GM18870 (cell line): Measurements from ENCODE around the gene ALG12.

Source experiments
- ATAC-seq: cut with Tn5 transposase; IDR thresholded peaks from one replicate; pipeline ENCODE4 v1.9.1; 2021; ENCODE audit warnings: moderate library complexity; ENCODE audit not compliant: unreplicated experiment

Gene ALG12

GRCh38 chr22:49933236-49934159 lies 15.3 kb upstream of the ALG12 start:
- no peak for ATAC-seq

- ATAC-seq, result no peak
Observed at GRCh38 chr22:49930596-49931412, 12.6 kb upstream of the ALG12 start.

- ATAC-seq, result no peak
Observed at GRCh38 chr22:49929994-49930575, 11.8 kb upstream of the ALG12 start.

- ATAC-seq, result no peak
Observed at GRCh38 chr22:49929211-49929979, 11.2 kb upstream of the ALG12 start.

- ATAC-seq, result no peak
Observed at GRCh38 chr22:49928555-49929210, 10.4 kb upstream of the ALG12 start.

GRCh38 chr22:49928185-49928495 lies 9.9 kb upstream of the ALG12 start:
- ATAC-seq, result no peak

- ATAC-seq, result no peak
Observed at GRCh38 chr22:49927483-49928184, 9.4 kb upstream of the ALG12 start.

GRCh38 chr22:49926916-49927315 lies 8.7 kb upstream of the ALG12 start:
- no peak for ATAC-seq

- no peak for ATAC-seq
Observed at GRCh38 chr22:49925525-49926128, 7.4 kb upstream of the ALG12 start.

- ATAC-seq, result no peak
Observed at GRCh38 chr22:49924113-49924833, 6.0 kb upstream of the ALG12 start.

- no peak for ATAC-seq
Observed at GRCh38 chr22:49923445-49923844, 5.2 kb upstream of the ALG12 start.

GRCh38 chr22:49922926-49923325 lies 4.7 kb upstream of the ALG12 start:
- no peak for ATAC-seq

GRCh38 chr22:49922484-49922883 lies 4.2 kb upstream of the ALG12 start:
- no peak for ATAC-seq

- no peak for ATAC-seq
Observed at GRCh38 chr22:49921508-49922278, 3.5 kb upstream of the ALG12 start.

- ATAC-seq, result no peak
Observed at GRCh38 chr22:49920859-49921258, 2.6 kb upstream of the ALG12 start.

GRCh38 chr22:49918911-49919881 lies 958 bp upstream of the ALG12 start:
- ATAC-seq, result no peak

- ATAC-seq, result no peak
Observed at GRCh38 chr22:49916831-49917230, 1.4 kb downstream of the ALG12 start.
